HG03354 (cell line): ENCODE measurements around the gene RAB27B.
"Not testable (repeated sequence)": the region's sequence is repeated elsewhere in the genome, so short reads cannot be mapped to it uniquely, and the experiment has no call there.

ENCODE experiments used
- ATAC-seq: cut with Tn5 transposase; IDR thresholded peaks from one replicate; pipeline ENCODE4 v1.9.1; 2021; ENCODE audit warnings: mild to moderate bottlenecking; ENCODE audit not compliant: unreplicated experiment, poor library complexity, severe bottlenecking

The RAB27B gene

GRCh38 chr18:54828281-54828881 is at the start of gene RAB27B:
RAB27B (plus strand) TSS chr18:54828477; CDS start chr18:54877586, 49,109 bp downstream.
- ATAC-seq = no peak

- no peak for ATAC-seq
These were observed 47.9 kb upstream of the RAB27B start for GRCh38 chr18:54780285-54780861.

GRCh38 chr18:54780970-54781369 is 47.3 kb upstream of the RAB27B start:
- ATAC-seq = no peak

GRCh38 chr18:54783139-54783538 is 45.1 kb upstream of the RAB27B start:
- no peak for ATAC-seq

GRCh38 chr18:54786206-54786605 is 42.1 kb upstream of the RAB27B start:
- ATAC-seq = no peak

- no peak for ATAC-seq
These were observed 41.2 kb upstream of the RAB27B start for GRCh38 chr18:54787121-54787520.

GRCh38 chr18:54787616-54788015 is 40.7 kb upstream of the RAB27B start:
- ATAC-seq = no peak

- no peak for ATAC-seq
These were observed 38.2 kb upstream of the RAB27B start for GRCh38 chr18:54790109-54790508.

- no peak for ATAC-seq
These were observed 36.6 kb upstream of the RAB27B start for GRCh38 chr18:54791657-54792056.

- ATAC-seq = no peak
These were observed 36.2 kb upstream of the RAB27B start for GRCh38 chr18:54792079-54792478.

- no peak for ATAC-seq
These were observed 33.5 kb upstream of the RAB27B start for GRCh38 chr18:54794823-54795222.

GRCh38 chr18:54798186-54798585 is 30.1 kb upstream of the RAB27B start:
- ATAC-seq = no peak

- ATAC-seq = no peak
These were observed 26.9 kb upstream of the RAB27B start for GRCh38 chr18:54801374-54801773.

GRCh38 chr18:54802178-54802577 is 26.1 kb upstream of the RAB27B start:
- ATAC-seq = no peak

- no peak for ATAC-seq
These were observed 25.4 kb upstream of the RAB27B start for GRCh38 chr18:54802686-54803395.

GRCh38 chr18:54805571-54806334 is 22.5 kb upstream of the RAB27B start:
- ATAC-seq = no peak

GRCh38 chr18:54806526-54806925 is 21.8 kb upstream of the RAB27B start:
- ATAC-seq = no peak

GRCh38 chr18:54807303-54807702 is 21.0 kb upstream of the RAB27B start:
- ATAC-seq = no peak

- ATAC-seq = not testable (repeated sequence)
These were observed 17.6 kb upstream of the RAB27B start for GRCh38 chr18:54810662-54811061.

GRCh38 chr18:54812885-54813284 is 15.4 kb upstream of the RAB27B start:
- ATAC-seq = no peak
